Esophagus squamous epithelium (tissue), 4 donors: ENCODE measurements around the gene NFE2.

Source experiments
- POLR2A ChIP-seq, 4 donors: fragments of 450-650 bp; IDR thresholded peaks; one replicate each; pipeline ENCODE4 v1.6.1; 2017; ENCODE audit warnings: antibody characterized with exemption in 4 of 4, mild to moderate bottlenecking in 4 of 4, moderate library complexity in 3 of 4
- TF ChIP-seq, protein P1 (sequence below), 6 experiments: fragments of 450-650 bp in 4 of 6; fragments of 200-600 bp in 2 of 6; sonication (generic) in 2 of 6; IDR thresholded peaks; one replicate each; pipeline ENCODE4 v1.5.1; 2016 to 2019; ENCODE audit warnings: antibody characterized with exemption in 6 of 6, mild to moderate bottlenecking in 4 of 6, moderate library complexity in 4 of 6

DNA sequence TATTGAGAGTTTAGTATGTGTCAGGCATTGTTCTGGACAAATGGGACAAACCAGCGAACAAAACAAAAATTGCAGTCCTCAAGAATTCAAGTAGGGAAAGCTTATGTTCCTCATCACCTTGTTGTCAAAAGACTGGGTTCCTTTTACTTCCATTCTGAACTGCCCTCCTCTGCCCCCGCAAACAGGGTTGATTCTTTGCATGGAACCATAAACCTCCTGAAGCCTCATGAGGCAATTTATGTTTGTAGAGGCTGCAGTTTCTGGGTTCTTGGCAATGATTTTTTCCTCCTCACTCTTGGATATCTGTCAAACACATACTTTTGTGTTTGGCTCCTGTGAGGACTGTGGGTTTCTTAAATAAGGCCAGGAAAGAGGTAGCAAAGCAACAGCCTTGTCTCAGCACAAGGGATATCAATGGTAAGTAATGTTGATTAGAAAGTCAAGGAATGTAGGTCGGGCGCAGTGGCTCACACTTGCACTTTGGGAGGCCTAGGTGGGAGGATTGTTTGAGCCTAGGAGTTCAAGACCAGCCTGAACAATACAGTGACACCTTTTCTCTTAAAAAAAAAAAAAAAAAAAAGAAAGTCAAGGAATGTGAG lies 38.0 kb upstream of the NFE2 start:
- TF ChIP-seq, protein P1, sequence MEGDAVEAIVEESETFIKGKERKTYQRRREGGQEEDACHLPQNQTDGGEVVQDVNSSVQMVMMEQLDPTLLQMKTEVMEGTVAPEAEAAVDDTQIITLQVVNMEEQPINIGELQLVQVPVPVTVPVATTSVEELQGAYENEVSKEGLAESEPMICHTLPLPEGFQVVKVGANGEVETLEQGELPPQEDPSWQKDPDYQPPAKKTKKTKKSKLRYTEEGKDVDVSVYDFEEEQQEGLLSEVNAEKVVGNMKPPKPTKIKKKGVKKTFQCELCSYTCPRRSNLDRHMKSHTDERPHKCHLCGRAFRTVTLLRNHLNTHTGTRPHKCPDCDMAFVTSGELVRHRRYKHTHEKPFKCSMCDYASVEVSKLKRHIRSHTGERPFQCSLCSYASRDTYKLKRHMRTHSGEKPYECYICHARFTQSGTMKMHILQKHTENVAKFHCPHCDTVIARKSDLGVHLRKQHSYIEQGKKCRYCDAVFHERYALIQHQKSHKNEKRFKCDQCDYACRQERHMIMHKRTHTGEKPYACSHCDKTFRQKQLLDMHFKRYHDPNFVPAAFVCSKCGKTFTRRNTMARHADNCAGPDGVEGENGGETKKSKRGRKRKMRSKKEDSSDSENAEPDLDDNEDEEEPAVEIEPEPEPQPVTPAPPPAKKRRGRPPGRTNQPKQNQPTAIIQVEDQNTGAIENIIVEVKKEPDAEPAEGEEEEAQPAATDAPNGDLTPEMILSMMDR (IDR thresholded peaks at IDR 0.05), result no peak
- TF ChIP-seq POLR2A (IDR thresholded peaks at IDR 0.05), result no peak
